Measurements from ENCODE around the gene CHRNG. TPM values are rescaled to one million over a fixed set of nuclear protein-coding genes. Genes with fewer than 3 reads are reported as not detected.

The CHRNG gene
- total RNA-seq, 4 donors from 2014 or later: not detected

GRCh38 chr2:232496501-232497270, 42.8 kb upstream of the CHRNG start:
- Histone ChIP-seq H3K36me3 (no peaks in the 10 kb centered on the region), H3K9me3 (no peaks in the 10 kb centered on the region), H3K4me1 (no peaks in the 10 kb centered on the region), H3K4me3 (no peak overlapping the region), H3K27ac (no peak overlapping the region), H3K27me3 (no peaks in the 10 kb centered on the region)
- no peak for DNase-seq
- intact Hi-C loops (cut with DNase I; ENCODE audit: low total_unique reads): no loop called here
- TF ChIP-seq POLR2A (IDR thresholded peaks at IDR 0.05): no peak
- TF ChIP-seq CTCF (IDR thresholded peaks at IDR 0.05): no peak

- intact Hi-C loops (cut with DNase I; ENCODE audit: low total_unique reads): no loop called here
- no peak overlapping the region for H3K27ac ChIP-seq
- H3K4me3 ChIP-seq: no peak overlapping the region
- H3K4me1 ChIP-seq: no peaks in the 10 kb centered on the region
- DNase-seq: no peak
- TF ChIP-seq CTCF (IDR thresholded peaks at IDR 0.05): no peak
- TF ChIP-seq POLR2A (IDR thresholded peaks at IDR 0.05): no peak
- H3K36me3 ChIP-seq: no peaks in the 10 kb centered on the region
- H3K9me3 ChIP-seq: no peaks in the 10 kb centered on the region
- no peaks in the 10 kb centered on the region for H3K27me3 ChIP-seq
These were observed 42.1 kb upstream of the CHRNG start for GRCh38 chr2:232497348-232497747.

GRCh38 chr2:232498452-232498851, 41.0 kb upstream of the CHRNG start:
- no peaks in the 10 kb centered on the region for H3K27me3 ChIP-seq
- peaks cover 0 to 2% of the 10 kb centered on the region in 2 donors for H3K4me1 ChIP-seq
- no peak for TF ChIP-seq CTCF (IDR thresholded peaks at IDR 0.05)
- TF ChIP-seq POLR2A (IDR thresholded peaks at IDR 0.05): no peak
- H3K27ac ChIP-seq: no peak overlapping the region
- H3K36me3 ChIP-seq: no peaks in the 10 kb centered on the region
- no peak overlapping the region for H3K4me3 ChIP-seq
- no peaks in the 10 kb centered on the region for H3K9me3 ChIP-seq
- no peak for DNase-seq
- intact Hi-C loops (cut with DNase I; ENCODE audit: low total_unique reads): no loop called here

GRCh38 chr2:232501331-232501771, 38.1 kb upstream of the CHRNG start:
- H3K27ac ChIP-seq: no peak overlapping the region
- intact Hi-C loops (cut with DNase I; ENCODE audit: low total_unique reads): no loop called here
- H3K36me3 ChIP-seq: no peaks in the 10 kb centered on the region
- no peak for DNase-seq
- H3K4me3 ChIP-seq: no peak overlapping the region
- TF ChIP-seq CTCF (IDR thresholded peaks at IDR 0.05) (no peak), POLR2A (IDR thresholded peaks at IDR 0.05) (no peak)
- peaks cover 0 to 3% of the 10 kb centered on the region in 2 donors for H3K4me1 ChIP-seq
- H3K27me3 ChIP-seq: no peaks in the 10 kb centered on the region
- H3K9me3 ChIP-seq: no peaks in the 10 kb centered on the region

GRCh38 chr2:232501794-232502390, 37.6 kb upstream of the CHRNG start:
- no peak overlapping the region for H3K4me3 ChIP-seq
- H3K9me3 ChIP-seq: no peaks in the 10 kb centered on the region
- H3K36me3 ChIP-seq: no peaks in the 10 kb centered on the region
- intact Hi-C loops (cut with DNase I; ENCODE audit: low total_unique reads): no loop called here
- DNase-seq: no peak
- no peaks in the 10 kb centered on the region for H3K27me3 ChIP-seq
- no peak overlapping the region for H3K27ac ChIP-seq
- peaks cover 0 to 3% of the 10 kb centered on the region in 2 donors for H3K4me1 ChIP-seq
- no peak for TF ChIP-seq CTCF (IDR thresholded peaks at IDR 0.05)
- TF ChIP-seq POLR2A (IDR thresholded peaks at IDR 0.05): no peak

Data from uterus (tissue), 4 donors.